Measurements from ENCODE around the gene ITGA11. TPM values are rescaled to one million over a fixed set of nuclear protein-coding genes. Genes with fewer than 3 reads are reported as not detected.

ITGA11 gene
- total RNA-seq, 1 experiment from 2014 or later, result 0.70 TPM

DNA sequence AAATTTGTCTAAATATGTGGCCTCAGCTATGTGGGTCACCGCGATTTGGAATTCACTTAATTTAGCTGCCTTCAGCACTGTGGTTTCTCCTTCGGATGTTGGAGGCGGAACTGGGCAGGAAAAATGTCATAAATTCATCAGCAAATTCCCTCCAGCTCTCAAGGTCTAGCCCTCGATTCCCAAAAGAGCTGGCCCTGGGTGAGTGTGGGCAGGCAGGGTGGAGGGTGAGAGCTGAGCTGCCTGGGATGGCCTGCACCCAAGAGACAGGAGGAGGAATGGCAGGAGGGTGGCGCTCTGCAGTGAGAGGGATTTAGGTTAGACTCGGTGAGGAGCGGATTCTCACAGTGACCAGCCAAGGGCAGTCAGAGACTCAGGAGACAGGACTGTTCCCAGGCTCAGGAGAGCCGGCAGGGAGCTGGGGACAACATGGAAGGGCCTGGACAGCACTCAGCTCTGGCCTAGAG lies 97.3 kb downstream of the ITGA11 start:
- BruUV-seq (replicated peaks), result no TSS peak
- Histone ChIP-seq H3K9me2 (ENCODE audit: insufficient read depth) (no peaks in the 10 kb centered on the region), H3K27me3 (ENCODE audit: insufficient read depth, low read depth) (peaks cover 6% of the 10 kb centered on the region; the same call in 1 of the 2 replicates), H2AFZ (no peak overlapping the region), H4K20me1 (ENCODE audit: insufficient read depth) (no peaks in the 10 kb centered on the region), H3K9me3 (ENCODE audit: insufficient read depth, low read depth) (no peaks in the 10 kb centered on the region), H3F3A (ENCODE audit: insufficient read depth, low read depth) (no peaks in the 10 kb centered on the region), H3K4me2 (no peak overlapping the region), H3K4me1 (replicated peaks; ENCODE audit: insufficient read depth) (no peaks in the 10 kb centered on the region), H3K4me3 (no peak overlapping the region), H3K36me3 (ENCODE audit: low read depth) (no peaks in the 10 kb centered on the region), H3K79me2 (ENCODE audit: low read depth) (no peaks in the 10 kb centered on the region), H3K27ac (no peak overlapping the region)
- POLR2A ChIA-PET (ENCODE audit: unreplicated experiment), result no interaction called here
- DNase-seq, result no peak
- CTCF ChIA-PET, result interaction anchor here (1.4 kb wide), 1 partner anchor 25 kb away, joined by 5 read pairs; no protein-coding TSS in a partner anchor
- TF ChIP-seq EZH2 (IDR thresholded peaks at IDR 0.05; ENCODE audit: low read depth), result no peak
- TF ChIP-seq, protein P1, sequence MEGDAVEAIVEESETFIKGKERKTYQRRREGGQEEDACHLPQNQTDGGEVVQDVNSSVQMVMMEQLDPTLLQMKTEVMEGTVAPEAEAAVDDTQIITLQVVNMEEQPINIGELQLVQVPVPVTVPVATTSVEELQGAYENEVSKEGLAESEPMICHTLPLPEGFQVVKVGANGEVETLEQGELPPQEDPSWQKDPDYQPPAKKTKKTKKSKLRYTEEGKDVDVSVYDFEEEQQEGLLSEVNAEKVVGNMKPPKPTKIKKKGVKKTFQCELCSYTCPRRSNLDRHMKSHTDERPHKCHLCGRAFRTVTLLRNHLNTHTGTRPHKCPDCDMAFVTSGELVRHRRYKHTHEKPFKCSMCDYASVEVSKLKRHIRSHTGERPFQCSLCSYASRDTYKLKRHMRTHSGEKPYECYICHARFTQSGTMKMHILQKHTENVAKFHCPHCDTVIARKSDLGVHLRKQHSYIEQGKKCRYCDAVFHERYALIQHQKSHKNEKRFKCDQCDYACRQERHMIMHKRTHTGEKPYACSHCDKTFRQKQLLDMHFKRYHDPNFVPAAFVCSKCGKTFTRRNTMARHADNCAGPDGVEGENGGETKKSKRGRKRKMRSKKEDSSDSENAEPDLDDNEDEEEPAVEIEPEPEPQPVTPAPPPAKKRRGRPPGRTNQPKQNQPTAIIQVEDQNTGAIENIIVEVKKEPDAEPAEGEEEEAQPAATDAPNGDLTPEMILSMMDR (conservative IDR thresholded peaks at IDR 0.05), result no peak
- intact Hi-C loops (cut with micrococcal nuclease; ENCODE audit: unreplicated experiment), result no loop called here

DNA sequence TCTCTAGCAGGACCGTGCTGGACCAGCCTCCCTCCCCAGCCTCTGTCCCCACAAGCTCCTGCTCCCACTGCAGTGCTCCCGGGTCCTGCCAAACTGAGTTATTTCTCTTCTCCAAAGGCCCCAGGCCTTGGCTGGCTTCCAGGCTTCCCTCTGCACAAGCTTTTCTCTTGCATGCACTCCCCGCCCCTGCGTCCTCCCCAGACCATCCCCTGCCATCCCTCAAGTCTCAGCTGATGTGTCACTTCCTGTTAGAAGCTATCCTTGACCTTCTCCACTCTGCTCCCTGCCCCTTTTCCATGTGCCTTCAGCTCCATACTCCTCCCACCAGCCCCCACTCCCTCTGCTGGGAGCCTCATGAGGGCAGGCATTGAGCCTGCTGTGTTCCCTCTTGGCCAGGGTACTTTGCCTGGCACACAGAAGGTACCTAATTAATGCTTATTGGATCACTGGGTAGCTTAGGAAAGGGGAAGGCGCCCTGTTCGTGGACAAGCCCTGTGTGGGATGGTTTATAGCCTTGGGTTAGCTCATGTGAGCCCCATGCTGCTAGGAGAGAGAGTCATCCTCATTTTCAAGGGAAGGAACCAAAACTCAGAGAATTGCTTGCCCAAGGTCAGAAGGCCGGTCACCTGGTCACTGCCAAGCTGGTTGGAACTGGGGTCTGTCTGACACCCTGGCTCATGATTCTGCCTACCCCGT lies 98.0 kb downstream of the ITGA11 start:
- ChIA-PET CTCF (no interaction called here), POLR2A (ENCODE audit: unreplicated experiment) (no interaction called here)
- Histone ChIP-seq H3K9me3 (ENCODE audit: insufficient read depth, low read depth) (no peaks in the 10 kb centered on the region), H3F3A (ENCODE audit: insufficient read depth, low read depth) (no peaks in the 10 kb centered on the region), H3K79me2 (ENCODE audit: low read depth) (no peaks in the 10 kb centered on the region), H3K27me3 (ENCODE audit: insufficient read depth, low read depth) (peaks cover 13% of the 10 kb centered on the region), H2AFZ (no peak overlapping the region), H3K4me2 (no peak overlapping the region), H3K27ac (no peak overlapping the region), H3K36me3 (ENCODE audit: low read depth) (no peaks in the 10 kb centered on the region), H4K20me1 (ENCODE audit: insufficient read depth) (no peaks in the 10 kb centered on the region), H3K4me1 (replicated peaks; ENCODE audit: insufficient read depth) (no peaks in the 10 kb centered on the region), H3K4me3 (no peak overlapping the region), H3K9me2 (ENCODE audit: insufficient read depth) (no peaks in the 10 kb centered on the region)
- BruUV-seq (replicated peaks), result no TSS peak
- no peak for TF ChIP-seq EZH2 (IDR thresholded peaks at IDR 0.05; ENCODE audit: low read depth)
- TF ChIP-seq, protein P1 (conservative IDR thresholded peaks at IDR 0.05), result no peak
- DNase-seq, result no peak
- intact Hi-C loops (cut with micrococcal nuclease; ENCODE audit: unreplicated experiment), result no loop called here

DNA sequence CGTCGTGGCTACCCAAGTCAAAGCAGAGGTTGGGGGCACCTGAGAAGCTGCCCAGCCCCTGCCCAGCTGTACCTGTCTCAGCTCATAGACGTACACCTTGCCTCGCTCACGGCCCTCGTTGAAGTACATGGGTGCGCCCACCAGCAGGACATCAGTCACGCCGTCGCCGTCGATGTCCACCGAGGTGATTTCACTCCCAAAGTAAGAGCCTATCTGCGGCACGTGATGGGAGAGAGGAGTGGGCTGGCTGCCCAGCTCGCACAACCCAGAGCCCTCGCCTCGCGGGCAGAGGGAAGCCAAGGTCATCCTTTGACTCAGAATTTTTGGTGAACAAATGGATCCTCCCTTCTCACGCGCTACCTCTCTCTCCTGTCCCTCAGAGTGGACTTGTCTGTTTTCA lies 99.7 kb downstream of the ITGA11 start:
- DNase-seq, result no peak
- ChIA-PET POLR2A (ENCODE audit: unreplicated experiment) (no interaction called here), CTCF (no interaction called here)
- Histone ChIP-seq H3K27ac (no peak overlapping the region), H4K20me1 (ENCODE audit: insufficient read depth) (no peaks in the 10 kb centered on the region), H3K36me3 (ENCODE audit: low read depth) (no peaks in the 10 kb centered on the region), H2AFZ (no peak overlapping the region), H3K4me2 (no peak overlapping the region), H3K4me1 (replicated peaks; ENCODE audit: insufficient read depth) (no peaks in the 10 kb centered on the region), H3K9me3 (ENCODE audit: insufficient read depth, low read depth) (no peaks in the 10 kb centered on the region), H3K4me3 (no peak overlapping the region), H3K27me3 (ENCODE audit: insufficient read depth, low read depth) (peaks cover 29% of the 10 kb centered on the region), H3K79me2 (ENCODE audit: low read depth) (no peaks in the 10 kb centered on the region), H3K9me2 (ENCODE audit: insufficient read depth) (no peaks in the 10 kb centered on the region), H3F3A (ENCODE audit: insufficient read depth, low read depth) (no peaks in the 10 kb centered on the region)
- intact Hi-C loops (cut with micrococcal nuclease; ENCODE audit: unreplicated experiment), result no loop called here
- TF ChIP-seq EZH2 (IDR thresholded peaks at IDR 0.05; ENCODE audit: low read depth), result no peak
- TF ChIP-seq, protein P1 (conservative IDR thresholded peaks at IDR 0.05), result no peak
- no TSS peak for BruUV-seq (replicated peaks)

Measured in PC-9 (cell line).